ENCODE measurements around the gene PHF24. TPM values are rescaled to one million over a fixed set of nuclear protein-coding genes. Genes with fewer than 3 reads are reported as not detected.

Gene PHF24
- total RNA-seq, 1 experiment from 2014 or later = not detected

DNA sequence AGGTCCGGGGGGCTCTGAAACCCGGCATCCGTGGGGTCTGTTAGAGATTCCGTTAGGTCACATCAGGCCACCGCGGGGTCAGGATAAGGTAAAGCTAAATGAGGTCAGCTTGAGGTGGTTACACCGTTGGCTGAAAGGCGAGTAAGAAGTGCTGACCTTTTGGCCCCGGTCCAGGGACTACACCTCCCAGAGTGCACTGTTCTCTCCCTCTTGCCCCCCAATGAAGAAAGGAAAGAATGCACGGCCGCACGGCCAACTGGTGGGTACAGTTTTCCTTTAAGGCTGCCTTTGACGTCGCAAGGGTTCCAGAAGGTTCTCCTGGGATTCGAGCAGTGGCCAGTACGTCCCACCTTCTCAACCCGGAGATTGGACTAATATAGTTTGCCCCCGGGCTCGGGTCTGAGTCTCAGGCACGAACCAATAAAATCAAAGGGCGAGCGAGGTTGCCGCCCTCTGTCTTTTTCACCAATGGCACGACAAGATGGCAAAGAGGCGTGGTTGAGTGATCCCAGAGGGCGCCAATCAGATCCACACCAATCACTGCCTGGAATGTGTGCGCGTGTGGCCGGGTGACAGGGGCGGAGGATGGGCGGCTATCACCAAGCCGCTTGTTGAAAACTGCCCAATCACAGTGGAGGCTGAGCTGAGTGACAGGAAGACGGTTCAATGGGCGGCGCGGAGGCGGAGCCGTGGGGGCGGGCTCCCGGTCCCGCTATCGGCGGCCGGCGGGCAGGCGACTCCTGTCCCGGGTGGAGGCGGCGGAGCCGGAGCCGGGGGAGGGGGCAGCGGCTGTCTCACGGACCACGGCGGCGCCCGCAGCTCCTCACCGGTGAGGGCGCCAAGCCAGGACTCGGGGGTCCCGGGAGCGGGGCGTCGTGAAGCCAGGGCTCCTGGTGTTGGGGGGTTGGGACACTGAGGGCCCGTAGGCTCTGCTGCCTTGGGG, 31.2 kb downstream of the PHF24 start, which contains the start of gene DNAJB5:
Gene DNAJB5, plus strand, starts transcription at position 743 of the 943 bp plus-strand sequence. CDS start 886 bp downstream, outside the sequence.
- TSS peak; percentile 85 for BruUV-seq (replicated peaks)
- CTCF ChIA-PET = interaction anchor here (0.5 to 1.4 kb wide), 2 partner anchors 46 to 90 kb away, joined by 4 to 12 read pairs; no protein-coding TSS in a partner anchor
- Mint-ChIP-seq H3K36me3 (ENCODE audit: insufficient read depth, unreplicated experiment) (peaks cover 9% of the 10 kb centered on the region), H3K4me3 (ENCODE audit: unreplicated experiment) (peak within 1 kb of the TSS; percentile 95), H3K27ac (ENCODE audit: unreplicated experiment) (peak within 1 kb of the TSS; percentile 91), H3K27me3 (ENCODE audit: insufficient read depth, unreplicated experiment) (peaks cover 2% of the 10 kb centered on the region), H3K4me1 (ENCODE audit: low read depth, unreplicated experiment) (peaks cover 9% of the 10 kb centered on the region), H3K9me3 (ENCODE audit: unreplicated experiment) (no peaks in the 10 kb centered on the region)
- peak; percentile 98 to 99 for DNase-seq
- Histone ChIP-seq H3K9me3 (no peaks in the 10 kb centered on the region), H3K4me1 (peaks cover 8% of the 10 kb centered on the region), H3K36me3 (ENCODE audit: control insufficient read depth, insufficient read depth, low read length) (no peaks in the 10 kb centered on the region), H3K4me3 (ENCODE audit: low read depth, low read length) (peak within 1 kb of the TSS; percentile 85), H3K27me3 (replicated peaks; ENCODE audit: control insufficient read depth, insufficient read depth, low read length) (no peaks in the 10 kb centered on the region; the same call in 1 of the 2 replicates)
- intact Hi-C loops (cut with micrococcal nuclease; ENCODE audit: unreplicated experiment) = loop anchor here (1.0 to 5.0 kb wide), 3 partner anchors 38 to 232 kb away; partner anchors contain the start of gene VCP
- POLR2A ChIA-PET = interaction anchor here (0.6 to 1.1 kb wide), 3 partner anchors 40 to 90 kb away, joined by 3 to 8 read pairs (median 6); partner anchors contain the start of genes FANCG and VCP
- TF ChIP-seq, protein P1, sequence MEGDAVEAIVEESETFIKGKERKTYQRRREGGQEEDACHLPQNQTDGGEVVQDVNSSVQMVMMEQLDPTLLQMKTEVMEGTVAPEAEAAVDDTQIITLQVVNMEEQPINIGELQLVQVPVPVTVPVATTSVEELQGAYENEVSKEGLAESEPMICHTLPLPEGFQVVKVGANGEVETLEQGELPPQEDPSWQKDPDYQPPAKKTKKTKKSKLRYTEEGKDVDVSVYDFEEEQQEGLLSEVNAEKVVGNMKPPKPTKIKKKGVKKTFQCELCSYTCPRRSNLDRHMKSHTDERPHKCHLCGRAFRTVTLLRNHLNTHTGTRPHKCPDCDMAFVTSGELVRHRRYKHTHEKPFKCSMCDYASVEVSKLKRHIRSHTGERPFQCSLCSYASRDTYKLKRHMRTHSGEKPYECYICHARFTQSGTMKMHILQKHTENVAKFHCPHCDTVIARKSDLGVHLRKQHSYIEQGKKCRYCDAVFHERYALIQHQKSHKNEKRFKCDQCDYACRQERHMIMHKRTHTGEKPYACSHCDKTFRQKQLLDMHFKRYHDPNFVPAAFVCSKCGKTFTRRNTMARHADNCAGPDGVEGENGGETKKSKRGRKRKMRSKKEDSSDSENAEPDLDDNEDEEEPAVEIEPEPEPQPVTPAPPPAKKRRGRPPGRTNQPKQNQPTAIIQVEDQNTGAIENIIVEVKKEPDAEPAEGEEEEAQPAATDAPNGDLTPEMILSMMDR (IDR thresholded peaks at IDR 0.05; ENCODE audit: insufficient read depth in 1 of 2, low read depth in 1 of 2, low read length in 1 of 2, severe bottlenecking in 1 of 2, unreplicated experiment in 1 of 2) = no peak

DNA sequence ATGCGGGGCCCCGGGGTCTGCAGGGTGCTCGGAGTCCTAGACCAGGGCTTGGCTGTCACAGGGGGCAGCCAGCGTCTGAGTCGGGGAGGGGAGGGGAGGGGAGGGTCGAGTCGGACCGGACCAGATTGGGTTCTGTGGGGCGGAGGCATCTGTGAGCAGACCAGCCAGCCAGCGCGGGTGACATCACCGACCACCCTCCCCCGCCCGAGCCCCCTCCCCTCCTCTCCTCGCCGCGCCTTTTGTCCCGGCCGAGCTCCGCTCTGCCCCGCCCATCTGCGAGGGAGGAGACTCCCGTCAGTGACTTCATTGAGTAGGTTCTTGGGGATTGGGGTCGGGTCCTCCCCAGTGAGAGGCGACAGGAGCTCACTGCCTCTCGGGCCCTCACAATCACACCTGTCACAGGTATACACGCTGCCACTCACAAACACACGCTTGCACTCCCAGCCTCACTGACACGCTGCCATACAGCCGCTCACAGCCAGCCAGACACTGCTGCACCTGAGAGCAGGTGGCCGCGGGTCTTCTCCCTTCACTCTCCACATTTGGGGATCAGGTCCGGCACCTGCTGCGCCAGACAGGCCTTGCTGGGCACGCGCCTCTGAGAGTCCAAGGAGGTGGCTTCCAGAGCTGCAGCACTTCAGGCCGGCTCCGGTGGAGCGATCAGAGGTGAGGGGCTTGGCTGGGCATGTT, 32.0 kb downstream of the PHF24 start:
- Histone ChIP-seq H3K36me3 (ENCODE audit: control insufficient read depth, insufficient read depth, low read length) (no peaks in the 10 kb centered on the region), H3K4me1 (peaks cover 12% of the 10 kb centered on the region), H3K4me3 (ENCODE audit: low read depth, low read length) (peak overlapping the region; percentile 85), H3K27me3 (replicated peaks; ENCODE audit: control insufficient read depth, insufficient read depth, low read length) (no peaks in the 10 kb centered on the region; the same call in 1 of the 2 replicates), H3K9me3 (no peaks in the 10 kb centered on the region)
- Mint-ChIP-seq H3K36me3 (ENCODE audit: insufficient read depth, unreplicated experiment) (peaks cover 9% of the 10 kb centered on the region), H3K9me3 (ENCODE audit: unreplicated experiment) (no peaks in the 10 kb centered on the region), H3K4me3 (ENCODE audit: unreplicated experiment) (peak overlapping the region; percentile 95), H3K4me1 (ENCODE audit: low read depth, unreplicated experiment) (peaks cover 12% of the 10 kb centered on the region), H3K27me3 (ENCODE audit: insufficient read depth, unreplicated experiment) (peaks cover 2% of the 10 kb centered on the region), H3K27ac (ENCODE audit: unreplicated experiment) (peak overlapping the region; percentile 91)
- intact Hi-C loops (cut with micrococcal nuclease; ENCODE audit: unreplicated experiment) = loop anchor here (1.0 to 5.0 kb wide), 3 partner anchors 37 to 233 kb away; partner anchors contain the start of gene VCP
- DNase-seq = peak; percentile 60 to 63
- ChIA-PET CTCF (interaction anchor here (0.5 to 1.4 kb wide), 3 partner anchors 45 to 91 kb away, joined by 4 to 12 read pairs (median 4); no protein-coding TSS in a partner anchor), POLR2A (interaction anchor here (0.5 to 1.1 kb wide), 5 partner anchors 10 to 1259 kb away, joined by 3 to 8 read pairs (median 3); partner anchors contain the start of genes FANCG and VCP)
- BruUV-seq (replicated peaks) = no TSS peak
- TF ChIP-seq, protein P1 (IDR thresholded peaks at IDR 0.05; ENCODE audit: insufficient read depth in 1 of 2, low read depth in 1 of 2, low read length in 1 of 2, severe bottlenecking in 1 of 2, unreplicated experiment in 1 of 2) = no peak

Measured in Caco-2 (cell line).